Gastroesophageal sphincter (tissue), 4 donors: Measurements from ENCODE around the gene PARG. TPM values are rescaled to one million over a fixed set of nuclear protein-coding genes. Genes with fewer than 3 reads are reported as not detected.
A peak's percentile ranks its signal among the peaks of the same experiment; 100 is the strongest.

Source experiments
- ATAC-seq: fragments of 150-250 bp; one replicate; pipeline ENCODE4 v1.9.1; 2016; ENCODE audit warnings: mild to moderate bottlenecking, moderate library complexity
- H3K27ac ChIP-seq, 4 donors: fragments of 200-600 bp; sonication (generic) in 3 of 4; 1 replicate in 3 of 4; 2 replicates in 1 of 4; pipeline ENCODE4 v1.5.1; 2016 to 2019
- H3K27me3 ChIP-seq: fragments of 200-600 bp; sonication (generic); one replicate; pipeline ENCODE4 v1.5.1; 2019
- H3K36me3 ChIP-seq, 2 donors: fragments of 200-600 bp; sonication (generic); one replicate each; pipeline ENCODE4 v1.5.1; 2019; ENCODE audit warnings: control low read depth in 1 of 2
- H3K4me1 ChIP-seq, 3 donors: fragments of 200-600 bp; sonication (generic); 1 replicate in 2 of 3; 2 replicates in 1 of 3; pipeline ENCODE4 v1.5.1; 2016 to 2019; ENCODE audit warnings: control low read depth in 2 of 3
- H3K4me3 ChIP-seq, 2 donors: fragments of 200-600 bp; sonication (generic); one replicate each; pipeline ENCODE4 v1.5.1; 2019; ENCODE audit warnings: mild to moderate bottlenecking in 1 of 2, moderate library complexity in 1 of 2
- H3K9me3 ChIP-seq, 3 donors: fragments of 200-600 bp; sonication (generic); one replicate each; pipeline ENCODE4 v1.5.1; 2017 to 2019; ENCODE audit warnings: control low read depth in 2 of 3
- CTCF ChIP-seq, 4 experiments: fragments of 200-600 bp in 2 of 4; fragments of 450-650 bp in 2 of 4; sonication (generic) in 1 of 4; IDR thresholded peaks; one replicate each; pipeline ENCODE4 v1.5.1; 2017 to 2019; ENCODE audit warnings: antibody characterized with exemption in 4 of 4, mild to moderate bottlenecking in 2 of 4, moderate library complexity in 2 of 4
- EP300 ChIP-seq: sonication (generic); formaldehyde crosslinking; IDR thresholded peaks from one replicate; pipeline ENCODE4 v1.6.1; 2017; ENCODE audit warnings: antibody characterized with exemption, mild to moderate bottlenecking
- POLR2A ChIP-seq, 2 donors: fragments of 450-650 bp; IDR thresholded peaks; one replicate each; pipeline ENCODE4 v1.6.1; 2017; ENCODE audit warnings: antibody characterized with exemption in 2 of 2, mild to moderate bottlenecking in 2 of 2, moderate library complexity in 1 of 2
- POLR2AphosphoS5 ChIP-seq: sonication (generic); formaldehyde crosslinking; IDR thresholded peaks from one replicate; pipeline ENCODE4 v1.6.1; 2017; ENCODE audit warnings: antibody characterized with exemption
- WGBS, 2 donors: methylation state at CpG; one replicate each; pipeline ENCODE4 v1.1.5; 2018; ENCODE audit warnings: low coverage in 1 of 2; 5-methylcytosine and 5-hydroxymethylcytosine counted together
- total RNA-seq, 4 donors: library from RNA; depleted of rRNA; stranded (reverse); fragments of >200 nt; gene quantifications; one replicate each; pipeline ENCODE4 v1.1.0, GENCODE V29; 2016

Gene PARG
- total RNA-seq, 4 donors from 2014 or later = 24.7 to 47.6 (median 29.0) TPM

- no peaks in the 10 kb centered on the region for H3K9me3 ChIP-seq
- H3K27me3 ChIP-seq = no peaks in the 10 kb centered on the region
- H3K27ac ChIP-seq = no peak overlapping the region
- H3K4me3 ChIP-seq = no peak overlapping the region
- TF ChIP-seq EP300 = no peak
- TF ChIP-seq CTCF (IDR thresholded peaks at IDR 0.05) = no peak
- TF ChIP-seq POLR2AphosphoS5 = no peak
- no peak for TF ChIP-seq POLR2A (IDR thresholded peaks at IDR 0.05)
- no peak for ATAC-seq
- H3K4me1 ChIP-seq = no peaks in the 10 kb centered on the region
- peaks cover 0 to 83% of the 10 kb centered on the region in 2 donors for H3K36me3 ChIP-seq
These were observed 108.7 kb downstream of the PARG start for GRCh38 chr10:49833168-49833567.

GRCh38 chr10:49831352-49832035 is 110.3 kb downstream of the PARG start:
- Histone ChIP-seq H3K27me3 (no peaks in the 10 kb centered on the region), H3K27ac (peak overlapping the region in 1 of 4 donors; percentile 10), H3K4me3 (no peak overlapping the region), H3K4me1 (no peaks in the 10 kb centered on the region), H3K36me3 (peaks cover 3 to 82% of the 10 kb centered on the region in 2 donors), H3K9me3 (no peaks in the 10 kb centered on the region)
- no peak for TF ChIP-seq EP300
- TF ChIP-seq POLR2AphosphoS5 = no peak
- no peak for TF ChIP-seq CTCF (IDR thresholded peaks at IDR 0.05)
- no peak for TF ChIP-seq POLR2A (IDR thresholded peaks at IDR 0.05)
- peak; percentile 28 for ATAC-seq
- WGBS, 2 donors = 55 to 66% methylated on average over 5 to 7 of the region's 8 CpGs

- no peaks in the 10 kb centered on the region for H3K27me3 ChIP-seq
- H3K4me3 ChIP-seq = no peak overlapping the region
- no peak for ATAC-seq
- TF ChIP-seq POLR2AphosphoS5 = no peak
- TF ChIP-seq CTCF (IDR thresholded peaks at IDR 0.05) = no peak
- no peak for TF ChIP-seq EP300
- H3K36me3 ChIP-seq = peaks cover 3 to 85% of the 10 kb centered on the region in 2 donors
- H3K9me3 ChIP-seq = no peaks in the 10 kb centered on the region
- no peak overlapping the region for H3K27ac ChIP-seq
- no peaks in the 10 kb centered on the region for H3K4me1 ChIP-seq
These were observed 111.0 kb downstream of the PARG start for GRCh38 chr10:49830846-49831245.

GRCh38 chr10:49830016-49830415 is 111.8 kb downstream of the PARG start:
- Histone ChIP-seq H3K4me3 (no peak overlapping the region), H3K36me3 (peaks cover 3 to 85% of the 10 kb centered on the region in 2 donors), H3K27ac (no peak overlapping the region), H3K9me3 (no peaks in the 10 kb centered on the region), H3K27me3 (no peaks in the 10 kb centered on the region), H3K4me1 (no peaks in the 10 kb centered on the region)
- TF ChIP-seq POLR2AphosphoS5 (no peak), CTCF (IDR thresholded peaks at IDR 0.05) (no peak), POLR2A (IDR thresholded peaks at IDR 0.05) (no peak), EP300 (no peak)
- 61 to 73% methylated on average over 3 of the region's 3 CpGs for WGBS, 2 donors
- no peak for ATAC-seq

- no peak overlapping the region for H3K27ac ChIP-seq
- H3K4me1 ChIP-seq = no peaks in the 10 kb centered on the region
- no peak for ATAC-seq
- H3K36me3 ChIP-seq = peaks cover 3 to 76% of the 10 kb centered on the region in 2 donors
- H3K9me3 ChIP-seq = no peaks in the 10 kb centered on the region
- H3K27me3 ChIP-seq = no peaks in the 10 kb centered on the region
- no peak for TF ChIP-seq EP300
- TF ChIP-seq POLR2A (IDR thresholded peaks at IDR 0.05) = no peak
- TF ChIP-seq CTCF (IDR thresholded peaks at IDR 0.05) = no peak
- no peak for TF ChIP-seq POLR2AphosphoS5
- WGBS, 2 donors = 90 to 96% methylated on average over 3 of the region's 3 CpGs
- no peak overlapping the region for H3K4me3 ChIP-seq
These were observed 114.5 kb downstream of the PARG start for GRCh38 chr10:49827297-49827696.
